Osteoblast (primary cell): Measurements from ENCODE around the gene MGRN1. TPM values are rescaled to one million over a fixed set of nuclear protein-coding genes. Genes with fewer than 3 reads are reported as not detected.
A peak's percentile ranks its signal among the peaks of the same experiment; 100 is the strongest.

Experiments
- DNase-seq: peaks from one replicate; pipeline ENCODE4 v3.0.0; 2011; ENCODE audit warnings: low spot score, mixed read lengths; ENCODE audit not compliant: insufficient read length; ENCODE audit errors: missing footprints
- H2AFZ ChIP-seq: 2 replicates; pipeline ENCODE4 v1.6.0; 2011; ENCODE audit warnings: mild to moderate bottlenecking, low read length
- H3K27ac ChIP-seq: 2 replicates; pipeline ENCODE4 v1.5.1; 2011; ENCODE audit warnings: mild to moderate bottlenecking, low read depth, low read length, moderate library complexity
- H3K27me3 ChIP-seq: 2 replicates; pipeline ENCODE4 v1.6.0; 2012; ENCODE audit warnings: mild to moderate bottlenecking, control low read depth, inconsistent platforms, low read length, moderate library complexity; ENCODE audit not compliant: insufficient read depth
- H3K36me3 ChIP-seq: 2 replicates; pipeline ENCODE4 v1.5.1; 2011; ENCODE audit warnings: mild to moderate bottlenecking, low read length, control low read depth, moderate library complexity; ENCODE audit not compliant: insufficient read depth
- H3K4me1 ChIP-seq: 2 replicates; pipeline ENCODE4 v1.5.1; 2011; ENCODE audit warnings: mild to moderate bottlenecking, low read length, control low read depth, moderate library complexity; ENCODE audit not compliant: insufficient read depth
- H3K4me2 ChIP-seq: 2 replicates; pipeline ENCODE4 v1.6.0; 2011; ENCODE audit warnings: mild to moderate bottlenecking, low read length; ENCODE audit not compliant: insufficient read depth
- H3K4me3 ChIP-seq: fragments of 200-600 bp; sonication (generic); 3 replicates; pipeline ENCODE4 v1.5.1; 2012; ENCODE audit warnings: mild to moderate bottlenecking, low read length, inconsistent platforms; ENCODE audit not compliant: insufficient read depth
- H3K79me2 ChIP-seq: 2 replicates; pipeline ENCODE4 v1.6.0; 2012; ENCODE audit warnings: mild to moderate bottlenecking, low read length, control low read depth, inconsistent platforms; ENCODE audit not compliant: insufficient read depth
- H3K9me3 ChIP-seq: 2 replicates; pipeline ENCODE4 v1.5.1; 2011; ENCODE audit warnings: low read depth, low read length, control low read depth
- H4K20me1 ChIP-seq: 2 replicates; pipeline ENCODE4 v1.6.0; 2012; ENCODE audit warnings: mild to moderate bottlenecking, low read length, control low read depth; ENCODE audit not compliant: insufficient read depth
- total RNA-seq: library from RNA; depleted of rRNA; stranded (reverse); fragments of >200 nt; gene quantifications from 2 replicates; pipeline ENCODE4 v1.2.3, GENCODE V29; 2012
- TF ChIP-seq, protein P1 (sequence below): IDR thresholded peaks from 2 replicates; pipeline ENCODE4 v1.5.1; 2011; ENCODE audit warnings: mild to moderate bottlenecking, low read depth, low read length, moderate library complexity; ENCODE audit errors: extremely low read depth

The MGRN1 gene
- total RNA-seq, 1 donor: 46.7 TPM

DNA sequence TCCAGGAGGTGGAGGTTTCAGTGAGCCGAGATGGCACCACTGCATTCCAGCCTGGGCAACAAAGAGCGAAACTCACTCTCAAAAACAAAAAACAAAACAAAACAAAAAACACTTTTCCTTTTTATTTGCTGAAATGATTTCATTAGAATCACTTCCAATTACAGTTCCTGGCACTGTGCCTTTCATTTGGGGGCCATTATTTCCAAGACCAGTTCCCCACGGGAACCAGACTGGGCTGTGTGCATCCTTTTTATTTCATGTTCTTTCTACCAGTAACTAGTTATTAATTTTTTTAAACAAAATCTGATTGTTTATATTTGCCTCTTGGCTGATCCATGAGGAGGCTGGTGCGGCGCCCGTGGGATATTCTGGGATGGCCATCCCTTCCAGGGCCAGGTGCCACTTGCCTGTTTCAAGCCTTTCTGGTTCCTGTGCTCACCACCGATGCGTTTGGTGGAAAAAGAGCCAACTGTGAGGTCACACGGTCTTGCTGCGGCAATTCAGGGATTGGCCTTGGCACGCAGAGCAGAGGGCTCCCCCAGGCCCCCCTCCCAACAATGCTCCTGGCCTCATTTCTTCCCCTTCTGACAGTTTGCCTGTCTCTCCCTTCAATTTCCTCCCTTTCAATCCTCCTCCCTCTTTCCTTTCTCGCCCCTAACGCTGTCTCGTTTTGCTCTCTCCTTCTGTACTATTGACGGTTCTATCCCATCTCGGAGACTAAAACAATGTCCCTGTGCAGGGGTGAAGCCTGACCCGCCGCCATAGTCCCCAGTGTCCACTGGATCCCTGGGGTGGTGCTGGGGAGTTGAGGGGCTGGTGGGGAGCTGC lies 23.4 kb upstream of the MGRN1 start:
- Histone ChIP-seq H3K4me2 (peak overlapping the region; percentile 39), H3K79me2 (no peaks in the 10 kb centered on the region), H3K4me1 (no peaks in the 10 kb centered on the region), H4K20me1 (peaks cover 6% of the 10 kb centered on the region), H3K4me3 (no peak overlapping the region), H3K27me3 (peaks cover 28% of the 10 kb centered on the region), H3K27ac (no peak overlapping the region), H3K9me3 (no peaks in the 10 kb centered on the region), H3K36me3 (no peaks in the 10 kb centered on the region), H2AFZ (no peak overlapping the region)
- peak; percentile 86 for DNase-seq
- TF ChIP-seq, protein P1, sequence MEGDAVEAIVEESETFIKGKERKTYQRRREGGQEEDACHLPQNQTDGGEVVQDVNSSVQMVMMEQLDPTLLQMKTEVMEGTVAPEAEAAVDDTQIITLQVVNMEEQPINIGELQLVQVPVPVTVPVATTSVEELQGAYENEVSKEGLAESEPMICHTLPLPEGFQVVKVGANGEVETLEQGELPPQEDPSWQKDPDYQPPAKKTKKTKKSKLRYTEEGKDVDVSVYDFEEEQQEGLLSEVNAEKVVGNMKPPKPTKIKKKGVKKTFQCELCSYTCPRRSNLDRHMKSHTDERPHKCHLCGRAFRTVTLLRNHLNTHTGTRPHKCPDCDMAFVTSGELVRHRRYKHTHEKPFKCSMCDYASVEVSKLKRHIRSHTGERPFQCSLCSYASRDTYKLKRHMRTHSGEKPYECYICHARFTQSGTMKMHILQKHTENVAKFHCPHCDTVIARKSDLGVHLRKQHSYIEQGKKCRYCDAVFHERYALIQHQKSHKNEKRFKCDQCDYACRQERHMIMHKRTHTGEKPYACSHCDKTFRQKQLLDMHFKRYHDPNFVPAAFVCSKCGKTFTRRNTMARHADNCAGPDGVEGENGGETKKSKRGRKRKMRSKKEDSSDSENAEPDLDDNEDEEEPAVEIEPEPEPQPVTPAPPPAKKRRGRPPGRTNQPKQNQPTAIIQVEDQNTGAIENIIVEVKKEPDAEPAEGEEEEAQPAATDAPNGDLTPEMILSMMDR: no peak

DNA sequence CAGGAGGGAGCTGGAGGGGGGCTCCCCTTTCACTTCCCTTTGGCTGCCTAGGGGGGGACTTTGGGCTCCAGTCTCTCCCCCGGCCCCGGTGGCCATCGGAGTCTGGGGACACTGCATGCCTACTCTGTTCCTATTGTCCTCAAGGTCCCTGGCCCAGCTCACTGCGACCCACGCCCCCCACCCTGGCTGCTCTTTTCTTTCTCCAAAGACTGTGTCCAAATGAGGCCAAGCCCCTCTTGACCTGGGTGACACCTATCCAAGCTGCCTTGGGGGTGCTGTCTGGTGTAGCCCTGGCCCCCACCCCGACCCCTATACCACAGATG lies 22.8 kb upstream of the MGRN1 start:
- Histone ChIP-seq H3K4me2 (peak overlapping the region; percentile 39), H3K9me3 (no peaks in the 10 kb centered on the region), H4K20me1 (peaks cover 9% of the 10 kb centered on the region), H3K4me1 (no peaks in the 10 kb centered on the region), H3K27me3 (peaks cover 28% of the 10 kb centered on the region), H3K36me3 (no peaks in the 10 kb centered on the region), H3K27ac (no peak overlapping the region), H3K4me3 (no peak overlapping the region), H3K79me2 (no peaks in the 10 kb centered on the region), H2AFZ (no peak overlapping the region)
- peak; percentile 62 for DNase-seq
- TF ChIP-seq, protein P1: no peak

DNA sequence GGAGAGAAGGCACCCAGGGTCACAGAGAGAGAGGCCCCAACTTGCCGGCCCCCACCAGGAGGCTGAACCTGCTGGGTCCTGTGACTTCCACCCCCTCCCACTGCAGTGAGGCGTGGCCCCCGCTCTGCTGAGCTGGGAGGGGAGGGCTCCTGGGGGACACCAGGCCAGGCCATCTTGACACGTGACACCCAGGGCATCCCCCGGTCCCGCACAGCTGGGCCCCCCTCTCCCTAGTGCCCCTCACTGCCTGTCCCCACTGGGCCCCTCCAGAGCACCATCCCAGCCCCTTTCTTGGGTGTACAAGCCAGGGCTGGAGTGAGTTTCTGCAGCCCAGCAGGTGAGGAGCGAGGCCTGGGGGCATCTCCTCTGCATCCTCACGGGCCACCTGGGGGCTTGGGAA lies 22.3 kb upstream of the MGRN1 start:
- H3K27ac ChIP-seq: no peak overlapping the region

DNA sequence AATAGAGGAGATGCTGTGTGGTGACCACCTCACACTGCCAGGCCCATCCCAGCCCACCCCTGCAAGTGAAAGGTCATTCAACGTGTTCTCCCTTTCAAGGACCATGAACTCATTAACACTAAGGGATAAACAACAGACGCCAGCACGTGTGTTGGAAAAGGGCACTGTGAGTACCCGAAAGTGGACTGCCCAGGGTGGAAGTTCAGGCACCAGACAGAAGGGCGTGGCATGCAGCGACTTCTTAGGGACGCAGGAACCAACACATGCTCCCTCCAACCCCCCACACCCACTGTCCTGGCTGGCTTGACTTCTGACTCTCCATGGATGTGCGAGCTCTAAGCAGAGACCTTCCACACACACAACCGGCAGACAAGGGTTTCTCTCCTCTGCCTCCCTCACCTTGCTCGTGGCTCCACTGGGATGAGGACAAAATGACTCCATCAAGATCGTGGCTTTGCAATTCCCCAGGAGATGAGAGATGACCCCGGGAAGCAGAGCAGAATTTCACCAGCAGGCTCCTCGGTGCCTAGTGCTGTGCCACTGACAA lies 20.9 kb upstream of the MGRN1 start:
- H3K4me2 ChIP-seq: no peak overlapping the region
- H4K20me1 ChIP-seq: peaks cover 9% of the 10 kb centered on the region
- no peaks in the 10 kb centered on the region for H3K9me3 ChIP-seq
- no peaks in the 10 kb centered on the region for H3K36me3 ChIP-seq
- H3K4me3 ChIP-seq: no peak overlapping the region
- no peak overlapping the region for H3K27ac ChIP-seq
- H3K27me3 ChIP-seq: peaks cover 25% of the 10 kb centered on the region
- TF ChIP-seq, protein P1: no peak
- DNase-seq: peak; percentile 65
- H2AFZ ChIP-seq: no peak overlapping the region
- H3K79me2 ChIP-seq: no peaks in the 10 kb centered on the region
- H3K4me1 ChIP-seq: no peaks in the 10 kb centered on the region

More for the DNA sequence above, 22.3 kb upstream of the MGRN1 start:
- no peak overlapping the region for H3K4me3 ChIP-seq
- no peak overlapping the region for H2AFZ ChIP-seq
- no peaks in the 10 kb centered on the region for H3K9me3 ChIP-seq
- H4K20me1 ChIP-seq: peaks cover 9% of the 10 kb centered on the region
- H3K4me2 ChIP-seq: no peak overlapping the region
- H3K79me2 ChIP-seq: no peaks in the 10 kb centered on the region
- TF ChIP-seq, protein P1: no peak
- H3K36me3 ChIP-seq: no peaks in the 10 kb centered on the region
- H3K27me3 ChIP-seq: peaks cover 25% of the 10 kb centered on the region
- DNase-seq: peak; percentile 84
- no peaks in the 10 kb centered on the region for H3K4me1 ChIP-seq
